Activated CD8-positive, alpha-beta memory T cell treated with anti-CD3 and anti-CD28 coated beads, Interleukin-2, amount 50 U/mL, for 1 hour (primary cell): Measurements from ENCODE around the gene ENOX2.
"Not testable (repeated sequence)": the region's sequence is repeated elsewhere in the genome, so short reads cannot be mapped to it uniquely, and the experiment has no call there.

Source experiments
- DNase-seq: peaks from one replicate; pipeline ENCODE4 v3.0.0-alpha.2; 2020; ENCODE audit errors: extremely low read depth

ENOX2 gene

DNA sequence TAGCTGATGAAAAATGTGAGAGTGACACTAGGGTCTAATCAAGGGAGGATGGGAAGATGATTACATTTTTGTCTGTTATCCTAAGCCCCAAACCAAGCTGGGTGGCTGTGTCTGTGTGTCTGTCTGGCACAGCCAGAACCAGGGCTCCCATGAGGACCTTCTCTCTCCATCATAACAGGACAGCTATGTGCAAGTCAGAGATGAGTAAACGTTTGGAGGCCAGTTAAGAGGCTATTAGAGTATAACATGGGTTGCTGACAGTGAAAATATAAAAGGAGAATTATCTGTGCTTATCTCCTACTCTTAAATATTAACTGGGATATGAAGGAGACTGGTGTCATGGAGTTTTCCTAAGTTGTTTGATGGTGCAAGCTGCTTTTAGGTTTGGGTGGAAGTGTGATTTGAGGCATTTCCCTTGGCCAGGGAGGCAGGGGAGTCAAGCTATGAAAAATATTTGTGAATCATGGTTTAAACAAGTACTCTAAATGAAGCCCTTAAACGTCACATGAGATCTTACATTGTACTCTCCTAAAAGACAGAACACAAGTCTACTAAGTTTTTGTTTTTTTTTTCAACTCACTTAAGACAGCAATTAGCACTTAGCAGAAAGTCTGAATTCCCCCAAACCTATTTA is 156.2 kb downstream of the ENOX2 start:
- no peak for DNase-seq

DNA sequence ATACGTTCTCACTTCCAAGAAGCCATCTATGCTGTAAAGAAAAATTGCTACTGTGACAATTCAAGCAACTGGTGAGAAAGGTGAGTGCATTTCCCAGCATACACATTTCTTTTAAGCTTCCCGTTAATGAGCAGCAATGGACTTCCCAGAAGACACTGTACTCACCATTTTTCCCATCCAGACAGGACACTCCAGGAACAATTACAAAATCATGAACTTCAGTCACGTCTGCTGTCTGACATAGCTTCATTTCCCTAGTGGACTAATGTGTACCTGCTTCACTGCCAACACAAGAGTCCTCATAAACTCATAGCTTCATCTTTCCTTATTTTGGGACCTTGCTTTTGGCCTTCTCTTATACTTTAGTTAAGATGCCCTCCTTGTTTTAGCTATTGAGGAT is 156.9 kb downstream of the ENOX2 start:
- no peak for DNase-seq

DNA sequence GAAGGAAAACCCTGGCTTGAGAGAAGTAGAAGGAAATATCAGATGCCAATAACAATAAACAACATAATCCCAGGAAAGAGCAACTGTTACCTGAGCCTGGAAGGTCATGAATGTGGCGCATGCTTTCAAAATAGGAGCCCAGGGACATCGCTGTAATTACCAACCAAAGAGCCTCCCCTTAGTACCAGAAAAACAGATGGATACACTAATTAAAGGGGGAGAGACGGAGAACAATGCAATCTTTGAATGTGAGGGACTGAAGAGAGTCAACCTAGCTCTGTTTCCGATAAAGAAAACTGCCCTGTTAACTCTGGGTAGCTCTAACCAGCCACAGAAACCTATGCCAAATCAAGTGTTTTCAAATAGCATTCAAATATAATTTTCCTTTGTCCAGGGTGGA is 161.4 kb downstream of the ENOX2 start:
- no peak for DNase-seq

- DNase-seq: no peak
These were observed 161.9 kb downstream of the ENOX2 start for GRCh38 chrX:130741151-130741550.

GRCh38 chrX:130738638-130739195 is 164.3 kb downstream of the ENOX2 start:
- no peak for DNase-seq

GRCh38 chrX:130734713-130735112 is 168.3 kb downstream of the ENOX2 start:
- DNase-seq: no peak

DNA sequence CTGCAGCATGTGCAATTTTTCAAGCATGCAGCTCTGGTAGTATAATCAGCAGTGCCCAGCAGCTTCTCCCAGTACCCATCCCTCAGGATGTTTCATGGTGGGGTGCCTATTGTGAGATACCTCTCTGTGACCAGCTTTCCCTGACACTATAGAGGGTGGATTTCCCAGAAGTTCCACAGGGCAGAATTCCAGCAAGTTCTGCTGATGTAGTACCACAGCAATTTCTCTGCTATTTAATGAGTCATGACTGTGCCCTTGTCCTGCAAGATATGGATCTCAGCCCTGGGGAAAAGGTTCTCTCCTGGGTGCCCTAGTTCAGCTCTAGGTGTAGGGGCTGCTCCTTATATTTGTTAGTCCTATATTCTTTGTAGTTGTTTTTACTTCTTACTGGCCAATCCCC is 174.8 kb downstream of the ENOX2 start:
- no peak for DNase-seq

DNA sequence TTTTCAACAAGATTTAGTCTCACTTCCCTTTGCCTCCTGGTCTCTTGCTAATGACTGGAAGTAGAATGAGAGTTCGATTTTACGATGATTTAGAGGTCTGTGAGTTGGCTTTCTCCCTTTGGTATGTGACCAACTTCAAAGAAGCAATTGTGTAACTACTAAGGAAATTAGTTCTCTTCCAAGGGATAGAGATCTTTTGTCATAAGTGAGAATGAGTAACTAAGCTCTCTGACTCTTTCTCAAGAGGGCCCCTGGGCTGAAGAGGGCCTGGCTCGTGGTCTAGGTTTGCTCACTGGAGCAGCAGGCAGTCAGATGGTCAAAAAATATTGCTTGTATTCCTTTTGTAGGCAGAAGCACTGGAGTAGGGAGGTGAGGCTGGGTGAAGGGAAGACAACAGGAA is 176.3 kb downstream of the ENOX2 start:
- no peak for DNase-seq

DNA sequence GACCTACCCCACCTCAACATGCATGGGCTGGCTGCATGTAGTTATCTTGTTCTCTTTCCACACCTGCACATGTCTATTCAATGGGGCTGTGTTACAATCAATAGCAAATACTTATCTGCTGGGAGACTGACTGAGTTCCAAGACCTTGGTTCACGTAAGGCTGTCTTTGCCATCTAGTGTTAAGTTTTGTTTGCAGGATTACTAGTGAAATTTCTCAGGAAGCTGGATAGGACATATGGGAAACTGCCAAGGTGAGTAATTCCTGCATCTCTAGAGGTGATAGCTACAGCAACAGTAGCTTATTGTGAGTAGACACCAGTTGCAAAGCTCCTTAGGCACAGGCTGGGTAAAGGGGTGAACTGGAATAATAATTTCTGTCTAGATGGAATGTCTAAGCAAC is 177.5 kb downstream of the ENOX2 start:
- DNase-seq: no peak

DNA sequence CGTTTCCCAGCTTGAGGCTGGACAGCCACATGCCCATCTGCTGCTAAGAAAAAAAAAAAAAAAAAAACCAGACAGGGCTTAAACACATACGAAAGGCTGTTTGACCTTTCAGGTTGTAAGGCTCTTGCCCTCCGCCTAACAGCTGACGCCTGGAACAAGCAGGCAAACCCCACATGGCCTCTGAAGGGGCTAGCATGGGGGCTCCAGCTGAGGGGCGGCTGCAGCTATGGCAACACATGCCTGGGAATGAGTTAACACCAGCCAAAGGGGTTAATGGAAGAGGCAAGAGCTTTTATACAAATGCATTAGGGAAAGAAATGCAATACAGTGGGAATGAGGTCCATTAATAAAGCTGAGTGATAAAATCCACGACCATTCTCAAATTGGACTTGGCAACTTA is 183.6 kb downstream of the ENOX2 start:
- DNase-seq: no peak

GRCh38 chrX:130718137-130718536 is 184.9 kb downstream of the ENOX2 start:
- DNase-seq: no peak

GRCh38 chrX:130716781-130717413 is 186.1 kb downstream of the ENOX2 start:
- no peak for DNase-seq

DNA sequence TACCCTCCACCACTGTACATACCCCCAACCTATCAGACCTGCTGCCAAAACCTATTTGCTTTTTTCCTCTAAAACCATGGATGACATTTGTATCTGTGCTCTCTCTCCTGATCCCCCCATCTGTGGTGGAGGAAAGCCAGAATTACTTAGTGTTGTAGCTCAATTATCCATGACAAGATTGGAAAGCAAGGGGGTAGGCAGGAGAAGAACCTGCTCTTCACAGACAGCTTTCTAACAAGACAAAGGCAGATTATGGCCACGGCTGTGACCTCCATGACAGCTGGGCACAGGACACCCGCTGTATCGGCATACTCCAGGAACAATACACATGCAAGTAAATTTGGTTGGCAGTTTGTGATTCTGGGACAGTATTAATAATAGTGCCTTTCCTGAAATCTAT is 186.7 kb downstream of the ENOX2 start:
- no peak for DNase-seq

- no peak for DNase-seq
These were observed 187.7 kb downstream of the ENOX2 start for GRCh38 chrX:130715299-130715698.

- no peak for DNase-seq
These were observed 188.3 kb downstream of the ENOX2 start for GRCh38 chrX:130714665-130715064.

DNA sequence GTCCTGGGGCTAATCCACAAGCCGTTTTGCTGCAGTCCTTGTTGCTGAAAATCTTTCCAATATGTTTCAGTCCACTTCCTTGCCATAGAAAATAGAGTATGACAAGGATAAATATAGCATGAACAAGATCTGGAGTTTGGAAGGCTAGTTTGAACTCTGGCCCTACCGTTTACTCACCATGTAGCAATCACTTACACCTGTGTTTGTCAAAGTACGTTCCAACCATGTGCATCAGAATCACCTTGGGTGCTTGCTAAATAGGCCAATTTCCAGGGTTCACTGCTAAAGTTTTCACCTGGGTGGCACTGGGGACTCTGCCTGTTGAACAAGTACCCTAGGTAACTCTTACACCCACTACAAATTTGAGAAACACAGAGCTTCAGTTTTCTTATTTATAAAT is 188.9 kb downstream of the ENOX2 start:
- DNase-seq: no peak

DNA sequence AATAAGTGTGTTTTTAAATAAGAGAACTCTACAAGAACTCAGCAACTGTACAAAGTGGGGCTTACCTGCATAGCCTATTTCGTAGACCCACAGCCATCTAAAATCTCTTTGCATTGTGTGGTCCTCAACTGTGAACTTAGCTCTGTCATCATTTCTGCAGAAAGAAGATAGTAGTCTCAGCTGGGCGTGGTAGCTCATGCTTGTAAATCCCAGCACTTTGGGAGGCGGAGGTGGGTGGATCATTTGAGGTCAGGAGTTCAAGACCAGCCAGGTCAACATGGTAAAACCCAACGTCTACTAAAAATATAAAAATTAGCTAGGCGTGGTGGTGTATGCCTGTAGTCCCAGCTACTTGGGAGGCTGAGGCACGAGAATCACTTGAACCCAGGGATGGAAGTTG is 193.8 kb downstream of the ENOX2 start:
- DNase-seq: not testable (repeated sequence)

GRCh38 chrX:130705591-130705990 is 197.4 kb downstream of the ENOX2 start:
- DNase-seq: no peak

DNA sequence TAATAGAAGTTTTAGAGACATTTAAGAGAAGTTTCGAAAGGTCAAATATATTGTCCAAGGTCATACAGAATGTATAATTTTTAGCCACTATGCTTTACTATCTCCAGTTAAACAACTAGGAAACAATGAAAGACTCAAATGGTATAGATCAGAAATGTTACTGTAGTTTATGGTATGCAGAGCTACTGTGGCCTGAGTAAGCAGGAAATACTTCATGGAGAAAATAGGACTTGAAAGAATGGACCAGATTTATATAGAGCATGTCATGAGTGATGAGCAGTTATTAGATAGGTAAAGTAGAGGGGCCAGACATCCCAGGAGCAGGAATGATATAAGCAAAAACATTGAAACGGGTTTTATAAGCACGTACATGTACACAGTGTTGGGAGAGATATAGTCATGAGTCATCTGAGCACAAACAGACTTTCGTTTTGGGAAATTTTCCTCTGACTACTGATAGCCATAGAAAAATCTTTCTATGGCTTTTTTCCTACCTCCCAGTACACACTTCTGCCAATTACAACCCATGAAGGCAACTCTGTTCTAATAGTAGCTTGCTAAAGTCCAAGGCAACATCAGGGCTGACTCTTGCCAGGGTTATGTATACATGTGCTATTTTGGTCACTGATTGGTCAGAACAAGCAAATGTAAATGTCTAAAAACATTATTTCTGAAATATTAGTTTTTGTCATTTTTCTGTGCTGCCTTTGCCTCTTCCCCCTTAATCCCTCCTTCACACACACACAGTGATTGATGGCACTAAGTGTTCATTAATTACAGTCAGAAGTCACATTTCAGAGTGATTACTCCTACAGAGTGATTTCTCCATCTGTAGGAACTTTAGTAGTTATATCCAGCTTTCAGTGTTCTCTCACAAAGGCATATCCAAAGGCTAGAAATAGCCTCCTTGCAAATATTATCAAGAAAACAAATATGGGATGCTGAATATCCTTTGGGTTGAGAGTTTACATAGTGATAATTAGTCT is 198.7 kb downstream of the ENOX2 start:
- DNase-seq: no peak

GRCh38 chrX:130702867-130703707 is 199.9 kb downstream of the ENOX2 start:
- DNase-seq: no peak

- no peak for DNase-seq
These were observed 202.4 kb downstream of the ENOX2 start for GRCh38 chrX:130700629-130701028.
